ENCODE data around the gene PCGF5. TPM values are rescaled to one million over a fixed set of nuclear protein-coding genes. Genes with fewer than 3 reads are reported as not detected.
A peak's percentile ranks its signal among the peaks of the same experiment; 100 is the strongest.

PCGF5 gene
- total RNA-seq, 4 donors from 2014 or later = 46.2 to 63.5 (median 49.1) TPM

DNA sequence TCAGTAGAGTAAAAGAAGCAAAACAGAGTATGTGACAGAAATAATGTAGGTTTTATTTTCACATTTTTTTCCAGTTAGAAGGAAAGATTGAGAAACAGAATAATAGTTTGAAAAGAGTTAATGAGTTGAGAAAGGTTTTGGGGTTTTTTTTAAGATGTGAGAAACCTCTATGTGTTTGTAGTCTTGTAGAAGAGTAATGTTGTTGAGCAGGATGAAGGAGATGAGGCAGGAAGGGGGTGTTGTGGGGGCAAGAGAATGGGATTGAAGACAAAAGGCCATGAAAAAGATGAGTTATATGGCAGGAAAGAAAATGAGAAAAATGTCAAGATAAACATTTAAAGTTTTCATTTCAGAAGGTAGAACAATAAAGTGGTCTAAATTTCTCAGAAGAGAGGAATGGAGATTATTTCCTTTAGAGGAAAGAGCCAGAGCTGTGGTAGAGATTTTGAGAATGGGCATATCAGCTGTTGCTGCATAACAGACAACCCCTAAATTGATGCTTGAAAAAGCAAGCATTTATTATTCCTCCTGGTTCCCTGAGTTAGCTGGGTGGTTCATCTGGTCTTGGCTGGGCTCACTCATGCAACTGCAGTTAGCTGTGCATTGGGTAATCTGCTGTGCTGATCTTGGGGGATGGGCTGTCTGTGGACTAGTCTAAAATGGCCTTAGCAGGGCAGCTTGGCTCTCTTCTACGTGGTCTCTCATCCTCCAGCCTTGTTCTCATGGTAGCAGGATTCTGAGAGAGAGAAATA is 27.1 kb downstream of the PCGF5 start:
- TF ChIP-seq, protein P1, sequence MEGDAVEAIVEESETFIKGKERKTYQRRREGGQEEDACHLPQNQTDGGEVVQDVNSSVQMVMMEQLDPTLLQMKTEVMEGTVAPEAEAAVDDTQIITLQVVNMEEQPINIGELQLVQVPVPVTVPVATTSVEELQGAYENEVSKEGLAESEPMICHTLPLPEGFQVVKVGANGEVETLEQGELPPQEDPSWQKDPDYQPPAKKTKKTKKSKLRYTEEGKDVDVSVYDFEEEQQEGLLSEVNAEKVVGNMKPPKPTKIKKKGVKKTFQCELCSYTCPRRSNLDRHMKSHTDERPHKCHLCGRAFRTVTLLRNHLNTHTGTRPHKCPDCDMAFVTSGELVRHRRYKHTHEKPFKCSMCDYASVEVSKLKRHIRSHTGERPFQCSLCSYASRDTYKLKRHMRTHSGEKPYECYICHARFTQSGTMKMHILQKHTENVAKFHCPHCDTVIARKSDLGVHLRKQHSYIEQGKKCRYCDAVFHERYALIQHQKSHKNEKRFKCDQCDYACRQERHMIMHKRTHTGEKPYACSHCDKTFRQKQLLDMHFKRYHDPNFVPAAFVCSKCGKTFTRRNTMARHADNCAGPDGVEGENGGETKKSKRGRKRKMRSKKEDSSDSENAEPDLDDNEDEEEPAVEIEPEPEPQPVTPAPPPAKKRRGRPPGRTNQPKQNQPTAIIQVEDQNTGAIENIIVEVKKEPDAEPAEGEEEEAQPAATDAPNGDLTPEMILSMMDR (IDR thresholded peaks at IDR 0.05 in 4 of 5, conservative IDR thresholded peaks at IDR 0.05 in 1 of 5) = no peak
- TF ChIP-seq POLR2A (IDR thresholded peaks at IDR 0.05) = no peak
- in situ Hi-C loops (cut with MboI; ENCODE audit: low sequenced_read_pairs in 4 of 4) (loop anchor here (5.0 to 10.0 kb wide), 3 partner anchors 240 to 335 kb away; no protein-coding TSS in a partner anchor), intact Hi-C loops (cut with DNase I; ENCODE audit: low total_unique reads) (loop anchor here (2.0 kb wide), 1 partner anchor 27 kb away; the partner anchor contains the start of gene PCGF5)
- DNase-seq (peak in 1 of 2 donors; percentile 45), ATAC-seq (peak; percentile 59 to 88)
- H3K27ac ChIP-seq = peak overlapping the region; percentile 14 to 46 (median 24)
- no peak overlapping the region for H3K4me3 ChIP-seq
- H3K27me3 ChIP-seq = no peaks in the 10 kb centered on the region
- peaks cover 10 to 11% of the 10 kb centered on the region in 2 donors for H3K4me1 ChIP-seq
- no peaks in the 10 kb centered on the region for H3K9me3 ChIP-seq
- H3K36me3 ChIP-seq = peaks cover 0 to 5% of the 10 kb centered on the region in 2 donors

DNA sequence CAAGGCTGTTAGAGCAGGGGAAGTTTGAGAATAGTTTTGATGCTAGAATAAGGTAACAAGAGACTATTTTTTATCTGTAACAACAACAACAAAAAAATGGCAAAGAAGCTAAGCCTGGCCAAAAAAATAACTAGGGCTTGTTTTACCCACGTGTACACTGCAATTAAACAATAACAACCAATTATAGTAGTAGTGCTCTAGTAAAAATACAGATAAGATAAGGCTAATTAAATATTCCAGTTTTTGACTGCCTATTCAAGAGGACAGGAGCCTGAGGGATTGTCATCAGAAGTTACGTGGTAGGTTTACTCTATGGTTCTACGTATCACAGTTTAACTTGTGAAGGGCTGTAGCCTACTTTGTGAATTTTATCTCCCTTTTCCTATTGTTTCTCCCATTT is 29.2 kb downstream of the PCGF5 start:
- H3K4me3 ChIP-seq = no peak overlapping the region

DNA sequence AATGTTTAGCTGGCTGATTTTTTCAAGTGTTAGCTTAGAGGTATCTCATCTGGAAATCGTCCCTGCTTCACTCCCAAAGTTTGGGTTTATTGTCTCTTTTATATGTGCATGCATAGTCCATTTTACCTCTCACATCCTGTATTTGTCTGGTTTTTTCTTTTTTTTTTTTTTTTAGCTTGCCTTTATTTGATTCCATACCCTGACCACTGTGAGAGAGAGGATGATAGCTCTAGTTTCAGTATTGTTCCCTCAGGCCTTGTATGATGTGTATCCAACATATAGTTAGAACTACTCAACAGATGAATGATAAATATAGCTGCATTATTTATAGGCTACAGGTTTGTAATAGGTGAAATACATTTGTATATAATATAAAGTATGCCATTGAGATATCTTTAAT is 29.9 kb downstream of the PCGF5 start:
- intact Hi-C loops (cut with DNase I; ENCODE audit: low total_unique reads) = no loop called here
- no peak for TF ChIP-seq POLR2A (IDR thresholded peaks at IDR 0.05)
- TF ChIP-seq, protein P1 (IDR thresholded peaks at IDR 0.05 in 4 of 5, conservative IDR thresholded peaks at IDR 0.05 in 1 of 5) = no peak
- Histone ChIP-seq H3K9me3 (no peaks in the 10 kb centered on the region), H3K27ac (no peak overlapping the region), H3K36me3 (peaks cover 0 to 15% of the 10 kb centered on the region in 2 donors), H3K27me3 (no peaks in the 10 kb centered on the region), H3K4me3 (no peak overlapping the region), H3K4me1 (peaks cover 10 to 11% of the 10 kb centered on the region in 2 donors)
- ATAC-seq = no peak
- DNase-seq = no peak
- in situ Hi-C loops (cut with MboI; ENCODE audit: low sequenced_read_pairs in 4 of 4) = loop anchor here in 3 of 4 donors (5.0 to 10.0 kb wide), 2 partner anchors 333 to 336 kb away; no protein-coding TSS in a partner anchor

More for the DNA sequence above, 29.2 kb downstream of the PCGF5 start:
- Histone ChIP-seq H3K27ac (no peak overlapping the region), H3K36me3 (peaks cover 0 to 11% of the 10 kb centered on the region in 2 donors), H3K9me3 (no peaks in the 10 kb centered on the region), H3K4me1 (peaks cover 10 to 11% of the 10 kb centered on the region in 2 donors), H3K27me3 (no peaks in the 10 kb centered on the region)
- TF ChIP-seq, protein P1 (IDR thresholded peaks at IDR 0.05 in 4 of 5, conservative IDR thresholded peaks at IDR 0.05 in 1 of 5) = no peak
- TF ChIP-seq POLR2A (IDR thresholded peaks at IDR 0.05) = no peak
- ATAC-seq (no peak), DNase-seq (no peak)
- in situ Hi-C loops (cut with MboI; ENCODE audit: low sequenced_read_pairs in 4 of 4) = loop anchor here (5.0 to 10.0 kb wide), 5 partner anchors 242 to 337 kb away; no protein-coding TSS in a partner anchor
- intact Hi-C loops (cut with DNase I; ENCODE audit: low total_unique reads) = no loop called here

DNA sequence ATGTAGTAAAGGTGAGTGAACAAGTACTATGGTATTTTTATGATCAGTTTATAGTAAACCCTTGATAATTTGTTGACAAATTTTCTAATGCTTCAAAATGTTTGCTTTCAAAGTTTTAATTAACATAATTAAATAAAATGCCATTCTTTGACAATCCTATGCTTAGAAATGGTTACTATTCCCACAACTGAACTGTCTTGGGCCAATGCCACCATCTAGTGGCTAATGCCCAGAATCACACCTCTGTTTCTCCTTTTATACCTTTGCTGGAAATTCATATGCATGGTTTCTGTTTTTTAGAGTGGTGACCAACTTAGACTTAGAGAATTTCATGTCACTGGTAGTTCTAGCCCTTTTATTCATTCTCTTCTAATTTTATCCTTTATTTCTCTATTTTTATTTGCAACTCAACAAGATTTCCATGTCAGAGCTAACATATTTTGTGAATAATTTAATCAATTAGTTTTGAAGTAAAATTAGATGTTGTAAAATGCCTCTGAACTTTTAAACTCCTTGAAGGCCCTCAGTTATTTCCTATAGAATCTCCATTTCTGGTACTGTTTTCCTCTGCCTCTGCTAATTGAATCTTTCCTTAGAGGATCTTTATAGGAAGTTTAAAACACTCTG is 31.1 kb downstream of the PCGF5 start:
- in situ Hi-C loops (cut with MboI; ENCODE audit: low sequenced_read_pairs in 4 of 4) = loop anchor here in 3 of 4 donors (5.0 to 10.0 kb wide), 2 partner anchors 334 to 337 kb away; no protein-coding TSS in a partner anchor
- H3K9me3 ChIP-seq = no peaks in the 10 kb centered on the region
- ATAC-seq (peak in 1 of 2 donors; percentile 68), DNase-seq (peak; percentile 23 to 39)
- peaks cover 3 to 10% of the 10 kb centered on the region in 2 donors for H3K4me1 ChIP-seq
- TF ChIP-seq, protein P1 (IDR thresholded peaks at IDR 0.05 in 4 of 5, conservative IDR thresholded peaks at IDR 0.05 in 1 of 5) = peak; percentile 75 to 92 (median 90)
- TF ChIP-seq POLR2A (IDR thresholded peaks at IDR 0.05) = no peak
- H3K27ac ChIP-seq = no peak overlapping the region
- no peaks in the 10 kb centered on the region for H3K27me3 ChIP-seq
- intact Hi-C loops (cut with DNase I; ENCODE audit: low total_unique reads) = loop anchor here (1.0 kb wide), 3 partner anchors 163 to 340 kb away; no protein-coding TSS in a partner anchor
- peaks cover 0 to 27% of the 10 kb centered on the region in 2 donors for H3K36me3 ChIP-seq
- H3K4me3 ChIP-seq = no peak overlapping the region

Data from gastrocnemius medialis (tissue), 4 donors.